ENCODE measurements around the gene MYO7B. TPM values are rescaled to one million over a fixed set of nuclear protein-coding genes. Genes with fewer than 3 reads are reported as not detected.

Gene MYO7B
- total RNA-seq, 2 donors from 2014 or later, result 0.16 to 0.19 TPM

DNA sequence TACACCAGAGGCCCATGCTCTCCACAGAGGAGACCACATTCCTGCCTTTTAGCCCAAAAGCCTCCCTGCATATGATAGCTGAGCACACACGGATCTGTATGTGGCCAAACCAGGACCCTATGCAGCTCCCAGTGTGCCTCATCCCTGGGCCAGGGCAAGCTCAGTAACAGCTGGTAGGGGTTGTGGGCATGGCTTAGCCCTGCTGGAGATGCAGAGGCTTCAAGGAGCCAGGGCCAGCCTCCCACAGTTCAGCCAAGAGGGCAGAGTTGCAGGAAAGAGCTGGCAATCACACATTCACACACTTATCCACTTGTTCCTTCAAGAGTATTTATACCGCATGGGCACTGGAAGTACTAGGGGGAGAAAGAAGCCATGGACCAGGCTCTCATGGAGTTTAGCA, 141.4 kb downstream of the MYO7B start:
- no peak for ATAC-seq (replicated peaks)
- H3K9me3 Mint-ChIP-seq, result no peaks in the 10 kb centered on the region
- no peaks in the 10 kb centered on the region for H3K4me1 Mint-ChIP-seq
- peaks cover 42% of the 10 kb centered on the region for H3K27me3 Mint-ChIP-seq
- no peak overlapping the region for H3K4me3 Mint-ChIP-seq
- no peak overlapping the region for H3K27ac Mint-ChIP-seq
- H3K36me3 Mint-ChIP-seq (ENCODE audit: low read depth), result no peaks in the 10 kb centered on the region

DNA sequence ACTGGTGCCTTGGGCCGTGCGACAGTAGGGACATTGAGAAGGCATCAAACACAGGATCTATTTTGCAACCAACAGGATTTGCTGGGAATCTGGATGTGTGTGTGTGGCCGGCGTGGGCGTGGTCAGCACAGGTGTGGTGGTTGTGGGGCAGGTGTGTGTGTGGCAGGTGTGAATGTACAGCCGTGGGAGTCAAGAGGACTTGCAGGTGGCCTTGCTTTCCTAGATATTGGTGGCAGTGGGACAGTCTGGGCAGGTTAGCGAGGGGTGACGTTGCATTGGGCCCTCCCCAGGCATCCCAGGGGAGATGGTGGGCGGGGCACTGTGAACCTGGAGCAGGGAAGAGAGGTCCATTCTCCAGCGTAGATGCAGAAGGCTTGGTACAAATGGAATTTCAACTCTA, 143.0 kb downstream of the MYO7B start:
- ATAC-seq (replicated peaks), result no peak
- H3K9me3 Mint-ChIP-seq, result no peaks in the 10 kb centered on the region
- H3K27ac Mint-ChIP-seq, result no peak overlapping the region
- H3K4me1 Mint-ChIP-seq, result no peaks in the 10 kb centered on the region
- H3K36me3 Mint-ChIP-seq (ENCODE audit: low read depth), result no peaks in the 10 kb centered on the region
- peaks cover 33% of the 10 kb centered on the region for H3K27me3 Mint-ChIP-seq
- no peak overlapping the region for H3K4me3 Mint-ChIP-seq

DNA sequence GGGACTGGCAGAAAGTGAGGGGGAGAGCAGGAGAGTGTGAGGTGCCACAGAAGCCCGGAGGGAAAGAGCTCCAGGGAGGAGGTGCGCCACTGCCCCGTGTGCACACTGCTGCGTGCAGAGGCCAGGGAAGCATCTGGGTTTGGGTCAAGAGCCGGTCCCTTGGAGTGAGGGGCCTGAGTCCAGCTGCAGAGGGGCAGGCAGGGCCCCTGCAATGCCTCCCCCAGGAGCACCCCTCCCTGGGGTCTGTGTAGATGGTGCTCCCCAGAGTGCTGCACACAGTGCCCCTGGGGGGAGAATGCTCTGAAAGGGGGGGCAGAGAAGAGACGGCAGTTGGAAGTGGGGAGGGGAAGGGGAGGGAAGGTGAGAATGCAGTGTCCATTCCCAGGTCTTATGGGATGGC, 143.5 kb downstream of the MYO7B start:
- Mint-ChIP-seq H3K4me1 (no peaks in the 10 kb centered on the region), H3K27me3 (peaks cover 30% of the 10 kb centered on the region), H3K9me3 (no peaks in the 10 kb centered on the region), H3K4me3 (no peak overlapping the region), H3K36me3 (ENCODE audit: low read depth) (no peaks in the 10 kb centered on the region), H3K27ac (no peak overlapping the region)
- ATAC-seq (replicated peaks), result no peak

DNA sequence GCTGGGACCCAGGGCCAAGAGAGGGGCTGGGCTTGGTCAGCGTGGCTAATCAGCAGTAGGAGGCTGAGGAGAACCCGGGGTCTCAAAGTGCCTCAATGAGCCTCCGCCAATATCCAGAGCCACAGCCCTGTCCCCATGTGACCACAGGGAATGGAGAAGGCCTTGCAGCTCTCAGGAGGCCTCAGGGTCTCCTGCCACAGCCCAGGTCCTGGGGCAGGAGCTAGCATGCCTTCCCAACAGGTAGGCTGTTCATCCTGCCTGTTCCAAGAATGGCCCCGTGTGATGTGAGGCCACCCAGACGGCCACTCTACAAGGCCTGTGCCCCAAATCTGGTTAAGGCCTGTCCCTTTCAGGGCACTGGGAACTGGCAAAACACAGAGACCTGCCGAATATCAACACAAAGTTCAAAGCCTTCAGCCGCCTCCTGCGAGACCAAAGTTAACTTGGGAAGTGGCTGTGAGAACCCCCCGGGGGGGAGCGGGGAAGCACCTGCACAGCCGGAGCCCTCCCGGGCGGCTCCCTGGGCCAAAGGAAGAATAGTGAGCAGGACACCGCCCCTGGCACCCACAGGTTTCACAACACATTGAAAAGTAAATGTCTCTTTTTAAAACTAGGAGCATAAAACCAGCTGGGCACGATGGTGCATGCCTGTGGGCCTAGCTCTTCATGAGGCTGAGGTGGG, 144.3 kb downstream of the MYO7B start:
- H3K27ac Mint-ChIP-seq, result no peak overlapping the region
- no peak overlapping the region for H3K4me3 Mint-ChIP-seq
- H3K9me3 Mint-ChIP-seq, result no peaks in the 10 kb centered on the region
- no peaks in the 10 kb centered on the region for H3K36me3 Mint-ChIP-seq (ENCODE audit: low read depth)
- H3K4me1 Mint-ChIP-seq, result no peaks in the 10 kb centered on the region
- peaks cover 26% of the 10 kb centered on the region for H3K27me3 Mint-ChIP-seq
- ATAC-seq (replicated peaks), result no peak

DNA sequence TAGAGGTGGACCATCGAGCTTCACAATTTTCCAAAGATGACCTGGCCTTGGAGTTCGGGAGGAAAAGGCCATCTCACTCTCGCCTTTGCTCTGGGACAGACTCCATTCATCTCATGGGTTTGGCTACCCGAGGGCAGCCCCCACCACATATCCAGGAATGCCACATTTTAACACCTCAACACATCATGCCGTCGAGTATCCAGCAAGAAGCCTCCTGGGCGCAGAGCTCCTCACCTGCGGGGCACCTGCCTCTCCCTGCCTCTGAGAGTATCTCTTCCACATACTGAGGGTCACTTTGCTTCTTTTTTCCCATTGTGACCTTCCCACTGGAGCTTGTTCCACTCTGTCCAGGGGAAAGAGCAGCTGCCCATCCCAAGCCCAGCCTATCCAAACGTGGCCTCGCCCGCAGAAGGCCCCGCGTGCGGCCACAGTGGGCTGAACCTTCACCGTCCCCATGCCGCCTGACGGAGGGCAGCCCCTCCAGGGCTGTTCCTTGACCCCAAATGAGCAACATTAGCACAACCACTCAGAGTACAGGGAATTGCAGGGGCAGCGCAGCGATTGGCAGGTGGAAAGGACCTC, 145.3 kb downstream of the MYO7B start:
- Mint-ChIP-seq H3K36me3 (ENCODE audit: low read depth) (no peaks in the 10 kb centered on the region), H3K27me3 (peaks cover 24% of the 10 kb centered on the region), H3K27ac (no peak overlapping the region), H3K4me1 (no peaks in the 10 kb centered on the region), H3K9me3 (no peaks in the 10 kb centered on the region), H3K4me3 (no peak overlapping the region)
- ATAC-seq (replicated peaks), result no peak

DNA sequence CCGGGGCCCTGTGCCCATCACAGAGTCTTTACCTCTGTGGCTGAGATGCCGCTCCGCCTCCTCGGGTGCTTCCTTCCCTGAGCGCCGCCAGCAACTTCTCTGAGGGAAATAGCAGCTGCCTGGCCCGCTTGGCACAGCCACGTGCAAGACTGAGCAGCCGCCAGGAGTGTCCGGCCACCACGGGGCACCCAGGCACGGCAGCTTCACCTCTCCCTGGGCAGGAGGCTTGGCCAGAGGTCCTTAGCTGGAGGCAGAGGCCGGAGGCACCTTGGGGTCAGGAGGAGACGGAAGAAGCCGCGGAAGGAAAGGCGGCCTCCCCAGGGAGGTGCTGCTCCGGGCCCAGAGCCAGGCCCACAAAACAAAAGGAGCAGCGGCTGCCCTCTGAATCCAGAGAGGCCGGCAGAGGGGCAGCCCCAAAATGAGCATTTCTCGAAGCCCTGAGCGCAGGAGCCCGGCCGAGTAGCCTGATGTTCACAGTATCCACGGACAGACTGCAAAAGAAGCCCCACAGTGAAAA, 145.9 kb downstream of the MYO7B start:
- Mint-ChIP-seq H3K27me3 (peaks cover 20% of the 10 kb centered on the region), H3K9me3 (no peaks in the 10 kb centered on the region), H3K36me3 (ENCODE audit: low read depth) (no peaks in the 10 kb centered on the region), H3K4me1 (no peaks in the 10 kb centered on the region), H3K4me3 (no peak overlapping the region), H3K27ac (no peak overlapping the region)
- ATAC-seq (replicated peaks), result no peak

DNA sequence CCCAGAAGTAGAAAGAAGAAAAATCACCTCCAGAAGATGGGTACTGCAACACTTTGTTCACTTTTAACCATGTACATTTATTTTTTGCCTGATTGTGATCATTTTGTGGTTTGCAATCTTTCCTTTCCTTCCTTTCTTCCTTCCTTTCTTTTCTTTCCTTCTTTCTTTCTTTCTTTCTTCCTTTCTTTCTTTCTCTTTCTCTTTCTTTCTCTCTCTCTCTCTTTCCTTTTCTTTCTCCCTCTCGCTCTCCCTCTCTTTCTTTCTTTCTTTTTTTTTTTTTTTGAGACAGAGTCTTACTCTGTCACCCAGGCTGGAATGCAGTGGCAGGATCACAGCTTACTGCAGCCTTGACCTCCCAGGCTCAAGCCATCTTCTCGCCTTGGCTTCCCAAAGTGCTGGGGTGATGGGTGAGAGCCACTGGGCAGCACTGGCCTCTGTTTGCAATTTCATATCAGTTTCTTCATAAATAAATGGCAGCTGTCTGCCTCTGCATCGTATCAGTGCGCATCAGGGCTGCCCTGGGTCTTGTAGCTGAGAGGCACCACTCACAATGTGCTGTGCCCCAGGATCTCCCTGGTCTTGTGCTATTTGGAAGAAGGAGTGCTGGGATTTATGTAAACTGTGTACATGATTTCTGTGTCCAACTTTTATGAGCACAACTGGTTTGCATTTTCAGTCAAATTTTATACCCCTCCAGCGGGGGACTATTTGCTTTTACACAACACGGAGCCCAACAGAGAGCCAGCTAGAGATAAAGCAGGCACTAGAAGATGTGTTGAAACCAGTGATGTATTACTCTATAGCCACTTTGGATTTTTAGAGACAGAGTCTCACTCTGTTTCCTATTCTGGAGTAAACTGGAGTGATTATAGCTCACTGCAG, 146.7 kb downstream of the MYO7B start:
- H3K27ac Mint-ChIP-seq, result no peak overlapping the region
- ATAC-seq (replicated peaks), result no peak
- H3K4me1 Mint-ChIP-seq, result no peaks in the 10 kb centered on the region
- H3K36me3 Mint-ChIP-seq (ENCODE audit: low read depth), result no peaks in the 10 kb centered on the region
- H3K9me3 Mint-ChIP-seq, result no peaks in the 10 kb centered on the region
- H3K27me3 Mint-ChIP-seq, result peaks cover 17% of the 10 kb centered on the region
- no peak overlapping the region for H3K4me3 Mint-ChIP-seq

DNA sequence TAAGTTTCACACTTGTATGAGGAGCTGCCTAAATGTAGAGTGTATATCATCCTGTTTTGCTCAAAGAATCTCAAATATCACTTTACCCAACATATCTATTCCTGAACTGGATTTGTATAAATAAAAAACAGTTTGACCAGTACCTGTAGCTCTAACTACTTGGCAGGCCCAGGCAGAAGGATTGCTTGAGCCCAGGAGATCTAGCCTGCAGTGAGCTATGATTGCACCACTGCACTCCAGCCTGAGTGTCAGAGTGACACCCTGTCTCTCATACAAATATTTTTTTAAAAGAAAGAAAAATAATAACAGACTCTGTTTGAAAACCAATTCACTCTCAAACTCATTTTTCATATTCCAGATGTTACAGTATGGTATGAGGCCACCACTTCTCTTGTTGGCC, 147.6 kb downstream of the MYO7B start:
- peaks cover 13% of the 10 kb centered on the region for H3K27me3 Mint-ChIP-seq
- no peak overlapping the region for H3K4me3 Mint-ChIP-seq
- no peak overlapping the region for H3K27ac Mint-ChIP-seq
- no peaks in the 10 kb centered on the region for H3K9me3 Mint-ChIP-seq
- no peak for ATAC-seq (replicated peaks)
- no peaks in the 10 kb centered on the region for H3K4me1 Mint-ChIP-seq
- H3K36me3 Mint-ChIP-seq (ENCODE audit: low read depth), result no peaks in the 10 kb centered on the region

DNA sequence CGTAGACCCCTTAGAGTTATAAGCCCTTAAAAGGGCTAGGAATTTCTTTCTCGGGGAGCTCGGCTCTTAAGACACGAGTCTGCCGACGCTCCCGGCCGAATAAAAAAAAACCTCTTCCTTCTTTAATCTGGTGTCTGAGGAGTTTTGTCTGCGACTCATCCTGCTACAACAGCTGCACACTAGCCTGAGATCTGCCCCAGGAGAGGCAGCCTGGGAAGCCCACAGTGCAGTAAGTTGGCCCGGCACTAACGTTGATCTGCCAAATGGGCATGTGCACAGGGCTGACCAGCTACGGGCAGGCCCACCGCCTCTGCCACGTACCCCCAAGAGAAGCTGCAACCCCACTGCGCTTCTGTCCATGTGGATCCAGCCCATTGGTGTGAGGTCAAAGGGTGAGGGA, 148.3 kb downstream of the MYO7B start:
- H3K4me3 Mint-ChIP-seq, result no peak overlapping the region
- H3K36me3 Mint-ChIP-seq (ENCODE audit: low read depth), result no peaks in the 10 kb centered on the region
- peaks cover 9% of the 10 kb centered on the region for H3K27me3 Mint-ChIP-seq
- H3K4me1 Mint-ChIP-seq, result no peaks in the 10 kb centered on the region
- no peak overlapping the region for H3K27ac Mint-ChIP-seq
- no peaks in the 10 kb centered on the region for H3K9me3 Mint-ChIP-seq
- ATAC-seq (replicated peaks), result no peak

DNA sequence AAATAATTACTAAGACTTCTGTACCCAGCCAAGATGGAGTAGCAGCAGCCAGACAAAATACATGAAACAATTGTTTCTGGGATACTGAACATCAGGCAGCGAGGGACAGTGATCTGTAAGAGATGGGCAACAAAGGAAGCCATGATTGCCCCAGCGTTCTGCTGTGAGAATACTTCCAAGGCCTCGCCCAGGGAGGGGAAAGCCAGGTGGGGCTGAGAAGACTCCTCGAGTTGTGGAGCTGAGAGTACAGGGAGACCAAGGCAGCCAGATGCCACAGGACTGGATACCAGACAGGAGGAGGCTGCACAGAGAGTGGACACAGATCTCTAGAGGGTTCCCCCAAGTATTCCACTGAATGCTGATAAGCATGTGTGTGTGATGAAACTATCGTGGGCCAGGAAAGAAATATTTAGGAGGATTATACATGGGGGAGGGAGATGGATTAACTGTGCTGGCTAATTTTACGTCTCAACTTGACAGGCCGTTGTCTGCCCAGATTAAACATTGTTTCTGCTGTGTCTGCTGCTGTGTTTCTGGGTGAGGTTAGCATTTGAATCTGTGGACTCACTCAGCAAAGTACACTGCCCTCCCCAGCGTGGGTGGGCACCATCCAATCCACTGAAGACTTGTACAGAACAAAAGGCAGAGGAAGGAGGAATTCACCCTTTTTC, 150.1 kb downstream of the MYO7B start:
- no peaks in the 10 kb centered on the region for H3K36me3 Mint-ChIP-seq (ENCODE audit: low read depth)
- H3K27me3 Mint-ChIP-seq, result peaks cover 10% of the 10 kb centered on the region
- no peaks in the 10 kb centered on the region for H3K9me3 Mint-ChIP-seq
- H3K4me3 Mint-ChIP-seq, result no peak overlapping the region
- no peaks in the 10 kb centered on the region for H3K4me1 Mint-ChIP-seq
- H3K27ac Mint-ChIP-seq, result no peak overlapping the region
- ATAC-seq (replicated peaks), result no peak

Other genes starting within 250 kb of the MYO7B start
- 10 to 100 TPM; 51.6 to 58.2 TPM for gene ERCC3, start 241.5 kb upstream of the MYO7B start, total RNA-seq
- 10 to 100 TPM; 44.9 to 92.5 TPM for gene MAP3K2, start 147.7 kb upstream of the MYO7B start, total RNA-seq
- gene PROC, start 117.3 kb upstream of the MYO7B start, total RNA-seq, result not detected
- gene IWS1, start 9.2 kb upstream of the MYO7B start, total RNA-seq, result 10 to 100 TPM; 33.3 to 43.8 TPM
- gene GPR17, start 110.5 kb downstream of the MYO7B start, total RNA-seq, result not detected
- 1 to 10 TPM; 2.4 to 4.8 TPM for gene LIMS2, start 139.8 kb downstream of the MYO7B start, total RNA-seq
- gene SFT2D3, start 165.8 kb downstream of the MYO7B start, total RNA-seq, result 1 to 10 TPM; 2.5 to 2.9 TPM

Data from activated T-helper 17 cell treated with anti-CD3 and anti-CD28 coated beads, Interleukin-2, amount 50 U/mL, for 72 hours (primary cell).